HG03460 (cell line): ENCODE data around the gene COIL.
"Not testable (repeated sequence)": the region's sequence is repeated elsewhere in the genome, so short reads cannot be mapped to it uniquely, and the experiment has no call there.

Experiments
- ATAC-seq: cut with Tn5 transposase; IDR thresholded peaks from one replicate; pipeline ENCODE4 v1.9.1; 2021; ENCODE audit not compliant: unreplicated experiment

Gene COIL, protein sequence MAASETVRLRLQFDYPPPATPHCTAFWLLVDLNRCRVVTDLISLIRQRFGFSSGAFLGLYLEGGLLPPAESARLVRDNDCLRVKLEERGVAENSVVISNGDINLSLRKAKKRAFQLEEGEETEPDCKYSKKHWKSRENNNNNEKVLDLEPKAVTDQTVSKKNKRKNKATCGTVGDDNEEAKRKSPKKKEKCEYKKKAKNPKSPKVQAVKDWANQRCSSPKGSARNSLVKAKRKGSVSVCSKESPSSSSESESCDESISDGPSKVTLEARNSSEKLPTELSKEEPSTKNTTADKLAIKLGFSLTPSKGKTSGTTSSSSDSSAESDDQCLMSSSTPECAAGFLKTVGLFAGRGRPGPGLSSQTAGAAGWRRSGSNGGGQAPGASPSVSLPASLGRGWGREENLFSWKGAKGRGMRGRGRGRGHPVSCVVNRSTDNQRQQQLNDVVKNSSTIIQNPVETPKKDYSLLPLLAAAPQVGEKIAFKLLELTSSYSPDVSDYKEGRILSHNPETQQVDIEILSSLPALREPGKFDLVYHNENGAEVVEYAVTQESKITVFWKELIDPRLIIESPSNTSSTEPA

DNA sequence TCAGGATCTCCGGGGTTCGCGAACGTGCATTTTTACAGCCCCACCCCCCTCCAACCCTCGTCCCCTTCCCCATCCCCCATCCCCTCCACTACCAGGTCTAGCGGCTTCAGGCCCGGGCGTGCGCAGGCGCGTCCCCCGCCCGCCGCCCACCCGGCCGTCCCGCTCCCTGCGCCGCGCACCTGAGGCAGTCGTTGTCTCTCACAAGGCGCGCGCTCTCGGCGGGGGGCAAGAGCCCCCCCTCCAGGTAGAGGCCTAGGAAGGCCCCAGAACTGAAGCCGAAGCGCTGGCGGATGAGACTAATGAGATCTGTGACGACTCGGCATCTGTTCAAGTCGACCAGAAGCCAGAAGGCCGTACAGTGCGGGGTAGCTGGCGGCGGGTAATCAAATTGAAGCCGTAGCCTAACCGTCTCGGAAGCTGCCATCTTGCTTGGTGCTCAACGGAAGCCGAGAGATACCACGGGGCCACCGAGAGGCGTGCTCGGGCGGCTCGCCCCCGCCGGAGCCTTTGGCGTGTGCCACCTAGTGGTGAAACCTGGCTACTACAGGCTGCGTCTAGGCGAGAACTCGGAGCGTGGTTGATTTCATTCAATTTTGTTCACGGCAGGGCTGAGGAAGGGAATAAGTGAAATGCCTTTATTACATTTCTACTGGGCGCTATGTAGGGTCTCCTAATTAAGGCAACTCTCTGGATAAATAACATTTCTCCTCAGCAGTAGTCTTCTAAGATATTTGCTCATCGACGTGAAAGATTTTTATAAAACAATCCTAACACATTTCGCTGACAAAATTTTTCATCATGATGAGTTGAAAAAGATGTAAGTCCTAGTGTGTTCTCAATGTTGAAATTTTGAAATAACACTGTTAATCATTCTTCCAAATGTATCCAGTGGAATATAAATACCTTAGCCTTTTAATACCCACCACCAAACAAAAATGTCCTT lies at the start of gene COIL:
Gene COIL (minus strand): TSS at position 455 of the 943 bp plus-strand sequence. CDS start 31 bp downstream, at position 424.
- peak; percentile 96 for ATAC-seq

DNA sequence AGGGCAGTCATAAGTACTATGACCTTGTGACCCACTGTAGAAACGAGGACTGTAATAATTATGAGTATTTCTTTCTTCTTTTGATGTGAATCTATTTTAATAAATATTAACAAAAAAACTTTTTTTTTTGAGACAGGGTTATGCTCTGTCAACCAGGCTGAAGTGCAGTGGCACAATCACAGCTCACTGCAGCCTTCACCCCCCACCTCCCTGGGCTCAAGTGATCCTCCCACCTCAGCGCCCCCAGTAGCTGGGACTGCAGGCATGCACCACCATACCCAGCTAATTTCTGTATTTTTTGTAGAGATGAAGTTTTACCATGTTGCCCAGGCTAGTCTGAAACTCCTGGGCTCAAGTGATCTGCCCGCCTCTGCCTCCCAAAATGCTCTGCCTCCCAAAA lies 49.6 kb upstream of the COIL start:
- no peak for ATAC-seq

DNA sequence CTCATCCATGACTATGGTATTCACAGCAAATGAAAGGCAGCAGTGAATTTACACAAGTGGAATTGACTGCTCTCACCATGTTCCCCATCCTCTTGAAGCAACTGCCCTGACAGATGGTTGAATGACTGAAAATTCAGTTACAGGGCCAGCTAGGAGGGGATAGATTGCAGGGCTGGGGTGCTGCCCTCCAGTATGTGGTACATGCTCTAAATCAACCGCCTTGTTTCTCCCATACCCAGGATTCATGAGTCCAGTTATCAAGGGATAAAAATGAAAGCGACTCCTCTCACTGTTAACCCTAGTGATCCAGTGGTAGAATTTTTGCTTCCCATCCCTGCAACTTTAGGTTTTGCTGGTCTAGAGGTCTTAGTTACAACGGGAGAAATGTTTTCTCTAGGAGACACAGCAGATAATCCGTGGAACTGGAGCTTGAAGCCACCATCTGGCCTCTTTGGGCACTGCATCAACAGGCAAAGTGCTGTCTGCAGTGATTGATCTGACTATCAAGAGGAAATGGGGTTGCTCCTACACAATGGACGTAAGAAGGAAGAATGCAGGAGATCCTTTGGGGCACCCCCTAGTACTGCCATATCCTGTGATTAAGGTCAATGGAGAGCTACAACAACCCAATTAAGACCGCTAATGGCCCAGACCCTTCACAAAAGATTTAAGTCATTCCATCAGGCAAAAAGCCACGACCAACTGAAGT lies 49.0 kb upstream of the COIL start:
- peak; percentile 56 for ATAC-seq

DNA sequence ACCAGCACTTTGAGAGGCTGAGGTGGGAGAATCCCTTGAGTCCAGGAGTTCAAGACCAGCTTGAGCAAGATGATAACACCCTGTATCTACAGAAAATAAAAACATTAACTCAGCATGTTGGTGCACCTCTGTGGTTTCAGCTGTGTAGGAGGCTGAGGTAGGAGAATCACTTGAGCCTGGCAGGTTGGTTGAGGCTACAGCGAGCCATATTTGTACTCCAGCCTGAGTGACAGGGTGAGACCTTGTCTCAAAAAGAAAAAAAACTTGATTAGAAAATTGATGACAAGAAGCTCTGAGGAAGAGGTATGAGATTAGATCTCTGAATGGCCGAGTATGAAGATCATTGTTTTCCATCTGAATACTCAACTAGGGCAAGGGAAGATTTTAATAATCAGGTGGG lies 48.1 kb upstream of the COIL start:
- ATAC-seq: no peak

DNA sequence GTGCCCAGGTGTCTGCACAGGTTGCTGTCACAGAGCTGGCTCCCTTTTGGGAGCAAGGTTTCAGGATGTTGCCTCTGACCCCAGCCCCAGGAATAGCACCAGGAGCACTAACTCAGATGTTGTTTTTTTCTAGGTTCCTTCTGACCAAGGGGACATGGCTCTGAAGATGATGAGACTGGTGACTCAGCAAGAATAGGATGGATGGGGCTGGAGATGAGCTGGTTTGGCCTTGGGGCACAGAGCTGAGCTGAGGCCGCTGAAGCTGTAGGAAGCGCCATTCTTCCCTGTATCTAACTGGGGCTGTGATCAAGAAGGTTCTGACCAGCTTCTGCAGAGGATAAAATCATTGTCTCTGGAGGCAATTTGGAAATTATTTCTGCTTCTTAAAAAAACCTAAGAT lies 45.2 kb upstream of the COIL start:
- no peak for ATAC-seq

DNA sequence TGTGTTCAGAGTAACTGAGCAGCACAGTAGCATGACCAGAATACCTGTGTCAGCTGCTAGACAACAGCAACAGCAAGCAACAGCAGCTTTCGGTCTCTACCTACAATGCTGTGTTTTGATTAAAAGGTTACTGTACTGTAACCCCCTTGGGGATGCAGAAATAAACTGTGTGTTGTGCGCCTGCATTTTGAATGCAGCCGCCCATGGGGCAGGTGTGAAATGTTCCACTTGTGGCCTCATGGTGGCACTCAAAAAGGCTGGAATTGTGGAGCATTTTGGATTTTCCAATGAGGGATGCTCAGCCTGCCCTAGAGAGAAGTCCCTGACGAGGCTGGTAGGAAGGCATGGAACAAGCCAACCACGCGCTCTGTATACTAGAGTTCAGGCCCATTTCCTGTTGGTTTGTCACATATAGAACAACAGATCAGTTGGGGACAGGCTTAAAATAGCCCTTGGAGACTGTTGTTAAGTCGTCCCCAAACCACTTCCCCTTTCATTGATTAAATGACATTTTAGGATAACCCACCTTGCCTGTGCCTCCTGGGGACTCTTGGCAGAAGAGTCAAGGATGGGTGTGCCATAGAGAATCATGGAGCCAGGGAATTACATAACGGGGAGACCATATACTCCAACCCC lies 44.2 kb upstream of the COIL start:
- peak; percentile 80 for ATAC-seq

DNA sequence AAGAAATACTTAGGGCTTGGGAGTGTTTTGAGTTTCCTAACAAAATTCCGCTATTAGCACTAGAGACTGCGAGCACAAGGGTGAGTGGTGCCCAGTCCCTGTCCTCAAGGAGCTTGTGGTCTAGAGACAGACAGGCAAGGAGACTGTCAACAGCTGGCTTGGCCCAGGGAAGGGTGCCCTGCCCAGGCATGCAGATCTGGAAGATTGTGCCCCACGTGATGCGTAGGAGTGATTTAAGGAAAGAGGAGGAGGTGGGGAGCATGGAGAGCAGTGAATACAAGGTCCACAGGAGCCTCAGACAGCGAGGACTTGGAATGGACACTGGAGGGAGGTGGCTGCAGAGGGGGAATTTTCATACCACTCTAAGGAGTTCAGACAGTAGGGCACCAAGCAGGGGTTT lies 42.1 kb upstream of the COIL start:
- ATAC-seq: no peak

DNA sequence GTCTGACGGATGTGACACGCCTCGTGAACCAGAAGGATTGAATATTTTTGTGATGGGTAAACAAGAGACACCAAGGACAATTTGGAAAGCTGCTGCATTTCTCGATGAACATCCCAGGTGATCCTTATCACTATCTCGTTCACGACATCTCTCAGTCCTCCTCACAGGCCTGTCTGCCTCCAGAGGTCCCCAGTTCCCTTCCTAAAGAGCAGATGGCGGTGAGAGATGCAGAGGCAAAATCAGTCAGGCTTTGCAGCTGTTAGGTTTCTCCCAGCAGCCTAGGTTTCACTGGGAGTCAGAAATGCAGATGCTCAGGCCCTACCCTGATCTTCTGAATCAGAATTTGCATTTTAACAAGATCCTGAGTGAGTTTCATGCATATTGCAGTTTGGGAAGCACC lies 40.7 kb upstream of the COIL start:
- ATAC-seq: no peak

DNA sequence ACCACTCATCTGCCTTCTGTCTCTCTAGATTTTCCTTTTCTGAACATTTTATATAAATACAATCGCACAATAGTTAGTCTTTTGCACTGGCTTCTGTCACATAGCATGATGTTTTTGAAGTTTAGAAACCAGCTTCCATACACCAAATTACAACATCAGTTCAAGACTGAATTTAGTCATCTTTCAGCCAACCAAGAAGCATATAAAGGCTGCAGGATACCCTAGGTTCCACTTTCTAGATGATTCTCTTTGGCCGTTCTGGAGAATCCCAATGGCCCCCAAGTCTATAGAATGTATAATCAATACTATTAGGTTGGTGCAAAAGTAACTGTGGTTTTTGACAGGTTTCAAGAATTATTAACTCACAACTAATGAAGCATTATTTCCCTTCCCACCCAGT lies 36.5 kb upstream of the COIL start:
- no peak for ATAC-seq

DNA sequence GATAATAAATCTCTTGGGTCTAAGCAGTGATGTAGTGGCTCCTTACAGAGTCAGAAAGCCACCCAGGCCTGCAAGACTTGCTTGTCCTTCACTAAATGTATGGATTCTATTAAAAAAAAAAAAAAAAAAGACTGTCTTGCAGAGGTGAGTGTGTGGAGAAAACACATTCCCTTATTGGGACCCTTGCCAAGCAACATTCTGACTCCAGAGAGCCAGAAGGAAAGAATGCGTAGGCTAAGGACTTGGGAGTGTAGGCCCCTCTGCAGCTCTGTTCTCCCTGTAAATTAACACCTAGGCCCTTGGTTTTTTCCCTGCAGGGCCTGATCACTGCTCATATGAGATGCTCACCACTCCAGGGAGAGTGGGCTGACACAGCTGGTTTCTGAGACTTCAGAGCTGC lies 34.9 kb upstream of the COIL start:
- ATAC-seq: no peak

DNA sequence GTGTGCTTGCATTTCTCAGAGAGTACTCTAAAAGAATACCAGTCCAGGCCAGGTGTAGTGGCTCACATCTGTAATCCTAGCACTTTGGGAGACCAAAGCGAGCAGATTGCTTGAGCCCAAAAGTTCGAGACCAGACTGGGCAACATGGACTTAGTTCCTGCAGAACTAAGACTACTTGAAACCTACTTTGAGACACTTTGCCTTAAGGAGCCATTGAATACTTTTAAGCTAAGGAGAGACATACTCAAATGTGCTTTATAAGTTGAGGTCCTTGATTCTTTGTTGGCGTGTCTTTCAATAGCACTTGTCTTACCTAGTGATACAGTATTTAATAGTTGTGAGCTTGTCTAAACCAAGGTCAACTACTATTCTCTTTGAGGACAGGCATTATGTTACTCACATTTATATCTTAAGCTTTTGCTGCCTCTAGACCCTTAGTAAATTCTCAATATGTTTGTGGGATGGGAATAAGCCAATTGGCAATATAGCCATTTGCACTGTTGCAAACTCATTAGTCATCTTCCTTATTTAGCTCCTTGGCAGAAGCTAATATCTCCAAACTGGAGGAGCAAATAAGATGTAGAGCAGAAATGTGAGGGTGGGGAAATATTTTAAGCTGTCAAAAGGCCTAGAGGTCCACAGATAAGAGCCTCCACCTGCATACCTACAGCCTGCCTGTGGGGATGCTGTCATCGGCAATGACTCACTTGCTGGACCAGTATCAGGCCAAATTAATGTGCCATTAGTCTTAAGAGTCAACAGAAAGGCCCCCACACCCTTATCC lies 33.4 kb upstream of the COIL start:
- ATAC-seq: no peak

DNA sequence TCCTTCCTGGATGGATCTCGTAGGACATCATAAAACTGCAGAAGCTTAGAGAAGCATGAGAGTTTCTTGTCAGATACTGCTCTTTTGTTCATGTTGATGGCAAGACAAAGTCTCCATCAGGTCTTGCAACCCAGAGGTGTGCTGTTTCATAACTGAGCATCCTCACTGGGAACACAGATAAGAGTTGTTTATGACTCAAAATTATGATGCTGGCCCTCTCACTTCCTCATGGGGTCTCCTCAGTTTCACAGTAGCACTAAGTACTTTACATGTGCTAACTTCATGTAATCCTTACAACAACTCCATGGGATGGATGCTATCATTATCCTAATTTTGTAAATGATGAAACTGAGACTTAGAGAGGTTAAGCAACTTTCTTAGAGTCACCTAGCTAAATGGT lies 31.5 kb upstream of the COIL start:
- no peak for ATAC-seq

DNA sequence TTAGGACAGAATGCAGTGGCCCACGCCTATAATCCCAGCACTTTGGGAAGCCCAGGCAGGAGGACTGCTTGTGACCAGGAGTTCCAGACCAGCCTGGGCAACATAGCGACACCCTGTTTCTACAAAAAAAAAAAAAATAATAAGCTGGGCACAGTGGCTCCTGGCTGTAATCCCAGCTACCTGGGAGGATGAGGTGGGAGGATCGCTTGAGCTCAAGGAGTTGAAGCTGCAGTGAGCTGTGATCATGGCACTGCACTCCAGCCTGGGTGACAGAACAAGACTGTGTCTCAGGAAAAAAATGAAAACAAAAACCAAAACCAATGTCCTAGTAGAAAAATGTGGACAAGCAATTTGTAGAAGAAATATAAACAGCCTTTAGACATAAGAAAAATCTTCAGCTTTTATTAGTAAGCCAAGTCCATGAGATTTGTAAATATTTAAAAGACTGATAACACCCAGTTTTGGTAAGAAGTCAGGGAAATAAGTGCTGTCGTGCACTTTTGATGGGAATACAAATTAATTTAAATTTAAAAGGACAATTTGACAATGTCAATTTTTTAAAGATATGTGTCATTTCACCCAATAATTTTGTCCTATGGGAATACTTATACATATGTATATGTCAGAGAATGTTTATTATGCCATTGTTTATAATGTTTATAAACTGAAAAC lies 28.2 kb upstream of the COIL start:
- ATAC-seq: no peak

DNA sequence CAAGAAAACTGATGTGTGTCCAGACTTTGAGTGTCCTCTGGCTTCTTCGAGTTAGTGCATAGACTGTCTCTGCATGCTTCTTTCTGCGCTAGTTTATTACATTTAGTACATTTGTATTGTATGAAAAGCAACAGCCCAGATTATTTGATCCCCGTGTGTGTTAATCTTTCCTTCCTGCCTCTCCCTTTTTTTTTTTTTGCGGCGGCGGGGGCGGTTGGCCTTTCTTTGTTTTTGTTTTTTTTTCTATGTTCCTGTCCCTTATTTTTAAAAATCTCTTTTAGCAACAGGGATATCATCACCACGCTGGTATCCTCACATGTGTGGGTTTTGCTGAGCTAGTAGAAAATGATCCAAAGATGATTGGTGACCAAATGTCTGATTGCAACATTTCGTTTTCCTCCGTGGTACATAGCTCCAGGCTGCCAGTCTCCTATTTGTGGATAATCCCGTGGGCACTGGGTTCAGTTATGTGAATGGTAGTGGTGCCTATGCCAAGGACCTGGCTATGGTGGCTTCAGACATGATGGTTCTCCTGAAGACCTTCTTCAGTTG lies 26.5 kb upstream of the COIL start:
- no peak for ATAC-seq

DNA sequence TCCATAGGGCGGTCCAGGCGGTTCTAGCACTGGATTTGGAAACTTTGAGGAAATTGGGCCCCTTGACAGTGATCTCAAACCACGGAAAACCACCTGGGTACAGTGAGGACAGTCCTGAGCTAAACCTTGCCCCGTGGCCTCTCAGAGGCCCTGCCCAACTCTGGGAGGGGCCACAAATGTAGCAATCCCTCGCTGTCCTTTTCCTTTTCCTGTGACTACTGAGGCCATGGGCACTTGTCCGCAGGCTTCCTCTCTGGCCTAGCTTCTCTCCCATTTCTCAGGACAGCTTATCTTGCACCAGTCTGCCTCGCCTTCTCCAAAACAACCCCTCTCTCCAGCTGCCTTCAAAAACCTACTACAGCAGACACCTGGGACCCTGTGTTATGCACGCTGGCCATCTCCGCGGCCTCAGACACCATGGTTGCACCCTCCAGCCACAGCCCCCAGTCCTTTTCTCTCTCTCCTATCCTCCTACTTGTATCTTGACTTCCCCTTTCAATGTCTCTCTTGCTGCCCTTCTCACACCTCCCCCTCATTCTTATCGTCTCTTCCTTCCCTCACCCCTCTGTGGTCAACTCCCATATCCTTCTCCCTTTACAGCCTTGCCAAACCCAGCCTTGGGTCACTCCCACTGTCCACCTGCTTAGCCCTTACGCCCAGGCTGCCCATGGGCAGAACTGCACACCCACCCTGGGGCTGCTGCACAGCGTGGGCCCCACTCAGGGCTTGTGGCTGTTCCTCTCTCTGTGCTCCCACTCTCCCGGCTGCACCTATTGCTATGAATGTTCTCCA lies 24.7 kb upstream of the COIL start:
- no peak for ATAC-seq

DNA sequence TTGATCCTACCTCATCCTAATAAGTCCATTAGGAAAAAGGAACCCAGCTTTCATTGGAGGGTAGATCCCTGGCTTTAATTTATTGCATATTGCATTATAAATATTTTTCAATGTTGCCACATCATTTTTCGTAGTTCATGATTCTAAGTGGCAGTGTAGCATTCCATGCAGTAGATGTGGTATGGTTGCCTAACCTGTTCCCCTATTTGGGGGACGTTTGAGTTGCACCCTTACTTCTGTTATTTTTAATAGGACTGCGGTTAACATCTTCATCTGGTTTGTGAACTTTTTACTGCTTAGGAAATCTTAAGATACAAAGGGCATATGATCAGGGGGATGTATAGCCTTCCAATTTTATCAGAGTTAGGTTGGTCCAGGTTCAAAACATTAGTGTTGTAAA lies 22.5 kb upstream of the COIL start:
- no peak for ATAC-seq

DNA sequence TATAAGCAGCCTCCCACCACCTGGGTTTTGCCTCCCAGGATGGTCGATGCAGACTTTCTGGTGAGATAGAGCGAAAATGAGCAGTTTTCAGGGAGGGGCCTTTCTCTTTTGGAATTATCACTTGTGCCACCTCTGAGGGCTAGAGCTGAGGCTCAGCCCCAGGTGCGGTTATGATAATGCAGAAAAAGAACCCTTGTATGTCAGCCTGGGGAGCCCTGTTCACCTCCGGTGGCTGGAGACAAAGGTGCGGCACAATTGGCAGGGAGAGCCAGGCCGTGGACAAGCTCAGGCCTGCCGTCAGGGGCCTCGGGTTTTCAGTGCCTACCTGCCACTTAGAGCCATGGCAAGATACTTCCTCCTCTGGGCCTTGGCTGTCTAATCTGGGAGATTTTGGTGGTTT lies 21.5 kb upstream of the COIL start:
- ATAC-seq: no peak

DNA sequence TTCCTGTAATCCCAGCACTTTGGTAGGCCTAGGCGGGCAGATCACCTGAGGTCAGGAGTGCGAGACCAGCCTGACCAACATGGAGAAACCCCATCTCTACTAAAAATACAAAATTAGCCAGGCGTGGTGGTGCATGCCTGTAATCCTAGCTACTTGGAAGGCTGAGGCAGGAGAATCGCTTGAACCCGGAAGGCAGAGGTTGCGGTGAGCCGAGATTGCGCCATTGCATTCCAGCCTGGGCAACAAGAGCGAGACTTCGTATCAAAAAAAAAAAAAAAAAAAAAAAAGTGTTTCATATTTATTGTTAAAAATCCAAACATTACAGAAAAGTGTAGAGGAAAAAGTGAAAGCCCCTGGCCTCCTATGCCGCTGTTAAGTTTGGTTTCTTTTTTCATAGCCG lies 19.7 kb upstream of the COIL start:
- not testable (repeated sequence) for ATAC-seq
